ENCODE results near the gene HSD17B14. TPM values are rescaled to one million over a fixed set of nuclear protein-coding genes. Genes with fewer than 3 reads are reported as not detected.
A peak's percentile ranks its signal among the peaks of the same experiment; 100 is the strongest.

HSD17B14 gene
- total and polyA plus RNA-seq, 9 of the 15 experiments (the other 6 are each of a cell fraction or from before 2014, with no cell fraction given) = 0.16 TPM; not detected in 8

GRCh38 chr19:48872182-48872883 lies 36.0 kb upstream of the HSD17B14 start, which contains the start of gene PPP1R15A (continued):
- TF ChIP-seq DEAF1 (CRISPR knock-in tag; IDR thresholded peaks at IDR 0.05) (no peak), ZNF41 (CRISPR knock-in tag; conservative IDR thresholded peaks at IDR 0.05) (no peak), EP300 (IDR thresholded peaks at IDR 0.05; ENCODE audit: low read length) (peak; percentile 77; the same call in 1 of the 2 replicates), OTX1 (CRISPR knock-in tag; IDR thresholded peaks at IDR 0.05) (0 out of 2 replicates have a peak, but pooled peaks have one; percentile 4), KLF10 (CRISPR knock-in tag; IDR thresholded peaks at IDR 0.05) (no peak), ZBTB12 (CRISPR knock-in tag; IDR thresholded peaks at IDR 0.05) (peak; percentile 83), POLR2G (IDR thresholded peaks at IDR 0.05; ENCODE audit: low read depth, low read length) (peak; percentile 100), GTF3C2 (IDR thresholded peaks at IDR 0.05; ENCODE audit: borderline replicate concordance, extremely low read depth, insufficient read length) (no peak), POLR2H (tag; IDR thresholded peaks at IDR 0.05; ENCODE audit: low read depth) (peak; percentile 98), ILF3 (IDR thresholded peaks at IDR 0.05; ENCODE audit: borderline replicate concordance) (no peak; the same call in 1 of the 2 replicates), PML (IDR thresholded peaks at IDR 0.05; ENCODE audit: low read length) (peak; percentile 97), ZNF184 (CRISPR knock-in tag; IDR thresholded peaks at IDR 0.05) (no peak), ZNF354B (CRISPR knock-in tag; IDR thresholded peaks at IDR 0.05) (no peak), ZNF408 (CRISPR knock-in tag; IDR thresholded peaks at IDR 0.05; ENCODE audit: low read depth) (no peak), MCM5 (IDR thresholded peaks at IDR 0.05; ENCODE audit: low read depth) (no peak), HINFP (tag; conservative IDR thresholded peaks at IDR 0.05; ENCODE audit: low read depth) (no peak), CHAMP1 (IDR thresholded peaks at IDR 0.05) (no peak), HNRNPLL (IDR thresholded peaks at IDR 0.05; ENCODE audit: low read depth, low read length, poor library complexity, severe bottlenecking) (peak; percentile 80)

Measured in K562 (cell line).